ENCODE results near the gene CD55. TPM values are rescaled to one million over a fixed set of nuclear protein-coding genes. Genes with fewer than 3 reads are reported as not detected.

The CD55 gene
- total and polyA plus RNA-seq, 2 of the 8 experiments (the other 6 are each of a cell fraction or from before 2014, with no cell fraction given): 20.1 to 22.8 TPM

DNA sequence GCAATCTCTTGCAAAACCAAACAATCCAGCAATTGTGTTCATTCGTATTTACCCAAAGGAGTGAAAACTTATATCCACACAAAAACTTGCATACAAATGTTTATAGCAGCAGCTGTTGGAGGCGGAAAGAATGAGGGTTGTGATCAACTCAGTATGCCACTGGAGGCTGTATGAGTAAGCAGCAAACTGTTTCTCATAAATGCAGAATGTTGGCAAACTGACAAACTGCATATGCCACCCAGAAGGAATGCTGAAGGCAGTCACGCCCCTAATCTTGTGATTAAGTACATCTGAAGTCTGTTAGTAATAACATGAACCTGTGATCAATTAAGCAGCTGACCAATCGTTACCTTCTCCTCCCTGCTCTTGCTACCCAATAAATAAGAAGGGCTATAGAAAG lies 72.1 kb downstream of the CD55 start:
- Histone ChIP-seq H3K27me3 (replicated peaks in 1 of 4; ENCODE audit: control insufficient read depth in 3 of 4, extremely low read depth in 1 of 4, insufficient read depth in 3 of 4, low read length in 3 of 4) (no peaks in the 10 kb centered on the region), H3K27ac (ENCODE audit: low read depth, low read length) (no peak overlapping the region), H3K9ac (replicated peaks in 1 of 4; ENCODE audit: extremely low read depth in 1 of 4, low read depth in 3 of 4, low read length in 3 of 4) (no peak overlapping the region), H4K8ac (ENCODE audit: extremely low read depth, insufficient read depth, low read length) (no peak overlapping the region), H4K20me1 (replicated peaks in 1 of 2; ENCODE audit: control insufficient read depth in 1 of 2, insufficient read depth in 2 of 2, low read length in 2 of 2) (no peaks in the 10 kb centered on the region), H2BK15ac (ENCODE audit: low read length) (no peak overlapping the region), H3K56ac (replicated peaks; ENCODE audit: insufficient read length, low read depth, low read length) (no peak overlapping the region), H3K23ac (ENCODE audit: insufficient read length) (no peak overlapping the region), H3K79me1 (ENCODE audit: low read depth, low read length) (no peaks in the 10 kb centered on the region), H2BK20ac (ENCODE audit: low read length) (no peak overlapping the region), H3K14ac (ENCODE audit: insufficient read length) (no peak overlapping the region), H3K23me2 (ENCODE audit: low read depth, low read length) (no peaks in the 10 kb centered on the region; the same call in 1 of the 2 replicates), H3K4me3 (ENCODE audit: extremely low read depth in 1 of 4, insufficient read depth in 2 of 4, low read depth in 3 of 4, low read length in 4 of 4) (no peak overlapping the region), H3K36me3 (ENCODE audit: control insufficient read depth in 2 of 4, insufficient read depth in 4 of 4, low read length in 3 of 4) (no peaks in the 10 kb centered on the region), H3K79me2 (ENCODE audit: control insufficient read depth in 1 of 2, insufficient read depth in 2 of 2, low read length in 2 of 2) (no peaks in the 10 kb centered on the region), H2AK5ac (ENCODE audit: low read depth, low read length) (no peak overlapping the region), H3K4me1 (replicated peaks in 1 of 4; ENCODE audit: control insufficient read depth in 3 of 4, insufficient read depth in 4 of 4, low read length in 3 of 4) (0 out of 7 replicates have a peak, but pooled peaks cover 0 to 2% (median 0%) of the 10 kb centered on the region in 4 experiments), H3K4ac (replicated peaks; ENCODE audit: insufficient read length, low read depth, low read length) (no peak overlapping the region), H2BK12ac (ENCODE audit: low read depth, low read length) (no peak overlapping the region), H4K5ac (ENCODE audit: insufficient read length, low read depth, low read length) (no peak overlapping the region), H3K4me2 (ENCODE audit: insufficient read depth in 1 of 2, low read depth in 2 of 2, low read length in 2 of 2) (no peak overlapping the region), H3K18ac (ENCODE audit: extremely low read depth, low read length) (no peak overlapping the region), H3K9me3 (ENCODE audit: insufficient read depth in 2 of 2, low read depth in 1 of 2, low read length in 1 of 2) (no peaks in the 10 kb centered on the region), H2BK5ac (ENCODE audit: low read depth, low read length) (no peak overlapping the region), H4K91ac (replicated peaks; ENCODE audit: insufficient read length, low read length) (no peak overlapping the region), H2BK120ac (replicated peaks; ENCODE audit: low read depth, low read length) (no peak overlapping the region), H2AFZ (ENCODE audit: low read length) (no peak overlapping the region)
- ChIA-PET POLR2A (ENCODE audit: partially characterized antibody) (no interaction called here), CTCF (ENCODE audit: partially characterized antibody) (interaction anchor here (0.7 to 1.1 kb wide), 2 partner anchors 9 to 75 kb away, joined by 4 read pairs; no protein-coding TSS in a partner anchor)
- DNase-seq (ENCODE audit: low read depth in 1 of 2, low spot score in 2 of 2) (no peak), FAIRE-seq (no peak)
- 88% methylated on average over 4 of the region's 4 CpGs; no CpG with 5 or more reads in 1 of the 2 experiments for WGBS, 2 experiments (ENCODE audit: extremely low coverage in 1 of 2, insufficient coverage in 1 of 2, insufficient read length in 1 of 2, insufficient replicate concordance in 2 of 2, low coverage in 1 of 2, low lambda C conversion rate in 2 of 2, missing lambda C conversion rate in 1 of 2)
- no peak for TF ChIP-seq GTF2F1 (IDR thresholded peaks at IDR 0.05; ENCODE audit: borderline replicate concordance, low read depth, low read length)
- TF ChIP-seq BACH1 (IDR thresholded peaks at IDR 0.05; ENCODE audit: low read length): no peak
- TF ChIP-seq, protein P1, sequence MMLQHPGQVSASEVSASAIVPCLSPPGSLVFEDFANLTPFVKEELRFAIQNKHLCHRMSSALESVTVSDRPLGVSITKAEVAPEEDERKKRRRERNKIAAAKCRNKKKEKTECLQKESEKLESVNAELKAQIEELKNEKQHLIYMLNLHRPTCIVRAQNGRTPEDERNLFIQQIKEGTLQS (IDR thresholded peaks at IDR 0.05; ENCODE audit: insufficient read depth, low read depth, low read length): no peak
- TF ChIP-seq EGR1 (IDR thresholded peaks at IDR 0.05; ENCODE audit: borderline replicate concordance, low read depth, low read length): no peak
- no peak for TF ChIP-seq SP2 (IDR thresholded peaks at IDR 0.05; ENCODE audit: low read length)
- TF ChIP-seq KDM5A (IDR thresholded peaks at IDR 0.05; ENCODE audit: low read length): no peak
- no peak for TF ChIP-seq RXRA (IDR thresholded peaks at IDR 0.05; ENCODE audit: insufficient read depth, low read depth, low read length)
- no peak for TF ChIP-seq RFX5 (IDR thresholded peaks at IDR 0.05; ENCODE audit: borderline replicate concordance, low read depth, low read length)
- no peak for TF ChIP-seq RNF2 (IDR thresholded peaks at IDR 0.05; ENCODE audit: borderline replicate concordance, low read depth, low read length, missing control alignments, poor library complexity, severe bottlenecking)
- TF ChIP-seq POLR2AphosphoS5 (IDR thresholded peaks at IDR 0.05; ENCODE audit: low read depth, low read length): no peak
- TF ChIP-seq CBX5 (IDR thresholded peaks at IDR 0.05; ENCODE audit: low read depth, low read length): no peak
